HG03280 (cell line): ENCODE measurements around the gene NEMP2.
A peak's percentile ranks its signal among the peaks of the same experiment; 100 is the strongest.

Experiments used
- ATAC-seq: cut with Tn5 transposase; IDR thresholded peaks from one replicate; pipeline ENCODE4 v1.9.1; 2021; ENCODE audit warnings: mild to moderate bottlenecking, moderate library complexity; ENCODE audit not compliant: unreplicated experiment

NEMP2 gene

DNA sequence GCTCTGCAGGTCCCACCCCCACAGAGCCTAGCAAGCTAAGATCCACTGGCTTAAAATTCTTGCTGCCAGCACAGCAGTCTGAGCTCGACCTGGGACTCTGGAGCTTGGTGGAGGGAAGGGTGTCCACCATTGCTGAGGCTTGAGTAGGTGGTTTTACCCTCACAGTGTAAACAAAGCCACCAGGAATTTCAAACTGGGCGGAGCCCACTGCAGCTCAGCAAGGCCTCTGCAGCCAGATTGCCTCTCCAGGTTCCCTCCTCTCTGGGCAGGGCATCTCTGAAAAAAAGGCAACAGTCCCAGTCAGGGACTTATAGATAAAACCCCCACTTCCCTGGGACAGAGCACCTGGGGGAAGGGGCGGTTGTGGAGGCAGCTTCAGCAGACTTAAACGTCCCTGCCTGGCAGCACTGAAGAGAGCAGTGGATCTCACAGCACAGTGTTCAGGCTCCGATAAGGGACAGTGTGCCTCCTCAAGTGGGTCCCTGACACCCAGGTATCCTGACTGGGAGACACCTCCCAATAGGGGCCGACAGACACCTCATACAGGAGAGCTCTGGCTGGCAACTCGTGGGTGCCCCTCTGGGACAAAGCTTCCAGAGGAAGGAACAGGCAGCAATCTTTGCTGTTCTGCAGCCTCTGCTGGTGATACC is 20.0 kb upstream of the NEMP2 start:
- ATAC-seq: no peak

- ATAC-seq: no peak
Measured at GRCh38 chr2:190553254-190553653, 18.7 kb upstream of the NEMP2 start.

GRCh38 chr2:190551928-190552327 is 17.4 kb upstream of the NEMP2 start:
- ATAC-seq: peak; percentile 96

DNA sequence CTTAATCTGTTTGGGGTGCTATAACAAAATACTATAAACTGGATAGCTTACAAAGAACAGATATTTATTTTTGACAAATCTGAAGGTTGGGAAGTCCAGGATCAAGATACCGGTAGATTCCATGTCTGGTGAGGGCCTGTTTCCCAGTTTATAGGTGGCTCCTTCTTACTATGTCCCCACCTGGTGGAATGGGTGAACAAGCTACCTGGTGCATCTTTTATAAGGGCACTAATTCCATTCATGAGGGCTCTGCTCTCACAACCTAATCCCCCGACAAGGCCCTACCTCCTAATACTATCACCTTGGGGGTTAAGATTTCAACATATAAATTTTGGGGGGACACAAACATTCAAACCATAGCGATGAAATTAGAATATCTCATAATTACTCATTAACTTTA is 15.6 kb upstream of the NEMP2 start:
- no peak for ATAC-seq

- no peak for ATAC-seq
Measured at GRCh38 chr2:190547886-190548285, 13.4 kb upstream of the NEMP2 start.

DNA sequence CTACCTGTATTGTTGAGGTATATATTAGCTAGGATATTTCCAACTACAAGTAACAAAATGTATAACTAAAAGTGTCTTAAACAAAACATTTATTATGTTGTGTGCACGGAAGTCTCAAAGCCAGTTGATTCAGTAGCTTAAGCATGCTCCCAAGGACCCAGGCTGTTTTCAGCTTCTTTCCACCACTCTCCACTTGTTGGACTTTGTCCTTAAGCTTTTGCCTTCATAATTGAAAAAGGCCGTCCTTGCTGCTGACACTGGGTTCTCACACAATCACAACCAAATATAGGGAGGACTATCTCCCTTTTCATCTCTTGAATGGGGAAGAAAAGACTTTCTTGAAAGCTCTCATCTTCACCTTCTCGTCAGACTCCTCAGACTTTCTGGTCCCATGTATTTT is 12.2 kb upstream of the NEMP2 start:
- no peak for ATAC-seq

DNA sequence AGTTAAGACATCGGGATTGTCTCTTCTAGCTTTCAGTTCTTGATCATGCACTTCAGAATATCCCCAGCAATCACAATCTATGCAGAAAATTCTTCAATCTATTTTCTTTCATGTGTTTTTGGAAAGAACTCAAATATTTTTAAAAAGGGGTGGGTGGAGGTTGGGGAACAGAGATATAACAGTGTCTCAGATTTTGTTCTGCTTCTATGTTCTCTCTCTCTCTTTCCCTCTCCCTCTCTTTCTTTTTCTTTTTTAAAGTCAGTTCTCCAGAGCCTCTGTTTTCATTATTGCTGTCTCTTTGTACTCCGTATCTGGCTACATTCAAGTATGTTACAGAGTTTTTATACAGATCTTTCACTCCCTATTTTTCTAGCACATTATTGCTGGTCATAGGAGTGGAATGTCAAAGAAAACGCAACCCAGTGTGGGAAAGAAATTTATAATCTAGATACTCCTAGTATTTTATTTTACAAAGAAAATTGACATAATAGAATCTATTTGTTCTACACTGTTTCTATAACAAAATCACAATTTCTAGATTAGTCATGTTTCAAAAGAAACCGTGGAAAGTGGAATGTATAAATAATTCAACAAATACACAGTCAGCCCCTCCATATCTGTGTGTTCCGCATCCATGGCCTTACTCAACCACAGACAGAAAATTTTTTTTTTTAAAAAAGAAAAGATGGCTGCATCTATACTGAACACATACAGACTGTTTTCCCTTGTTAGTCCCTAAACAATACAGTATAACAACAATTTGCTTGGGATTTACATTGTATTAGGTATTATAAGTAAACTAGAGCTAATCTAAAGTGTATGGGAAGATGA is 11.2 kb upstream of the NEMP2 start:
- ATAC-seq: no peak

DNA sequence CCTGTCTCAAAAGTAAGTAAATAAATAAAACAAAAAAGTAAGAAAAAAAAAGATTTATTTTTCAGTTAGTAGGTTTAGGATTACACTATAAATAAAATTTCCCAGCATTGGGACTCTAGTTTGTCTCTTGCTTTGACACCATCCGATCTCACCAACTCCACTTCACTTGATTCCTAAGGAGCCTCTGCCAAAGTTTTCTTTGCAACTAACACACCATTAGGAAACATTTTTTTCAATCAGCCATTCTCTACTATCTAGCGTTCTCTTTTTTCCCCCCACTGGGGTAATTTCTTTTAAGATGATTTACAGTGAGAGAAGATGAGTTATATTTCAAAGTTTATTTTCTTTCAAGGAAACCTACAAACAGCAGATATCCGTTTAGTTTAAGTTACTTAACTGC is 10.6 kb upstream of the NEMP2 start:
- ATAC-seq: no peak

GRCh38 chr2:190540048-190540447 is 5.5 kb upstream of the NEMP2 start:
- ATAC-seq: no peak

DNA sequence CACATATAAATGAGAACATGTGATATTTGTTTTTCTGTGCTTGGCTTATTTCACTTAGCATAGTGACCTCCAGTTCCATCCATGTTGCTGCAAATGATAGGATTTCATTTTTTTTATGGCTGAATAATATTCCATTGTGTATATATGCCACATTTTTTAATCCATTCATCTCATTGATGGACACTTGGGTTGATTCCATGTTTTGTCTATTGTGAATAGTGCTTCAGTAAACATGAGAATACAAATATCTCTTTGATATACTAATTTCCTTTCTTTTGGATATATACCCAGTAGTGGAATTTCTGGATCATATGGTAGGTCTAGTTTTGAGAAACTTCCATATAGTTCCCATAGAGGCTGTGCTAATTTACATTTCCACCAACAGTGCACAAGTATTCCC is 3.7 kb upstream of the NEMP2 start:
- no peak for ATAC-seq

GRCh38 chr2:190537765-190538164 is 3.2 kb upstream of the NEMP2 start:
- ATAC-seq: no peak

- no peak for ATAC-seq
Measured at GRCh38 chr2:190535586-190535985, 1.1 kb upstream of the NEMP2 start.

DNA sequence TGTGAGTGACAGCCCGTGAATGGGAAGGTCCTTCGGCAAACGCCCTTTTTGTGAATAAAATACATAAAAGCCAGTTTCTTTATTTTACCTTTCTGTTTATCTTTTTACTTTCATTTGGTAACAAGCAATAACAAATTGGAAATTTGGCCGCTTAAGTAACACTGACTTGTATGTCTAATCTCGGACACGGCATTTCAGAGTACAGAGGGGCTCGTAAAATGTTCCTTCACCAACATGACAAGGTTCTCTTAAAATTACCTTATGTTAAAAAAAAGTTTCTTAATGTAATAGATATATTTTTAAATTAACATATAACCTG is 558 bp upstream of the NEMP2 start:
- no peak for ATAC-seq

DNA sequence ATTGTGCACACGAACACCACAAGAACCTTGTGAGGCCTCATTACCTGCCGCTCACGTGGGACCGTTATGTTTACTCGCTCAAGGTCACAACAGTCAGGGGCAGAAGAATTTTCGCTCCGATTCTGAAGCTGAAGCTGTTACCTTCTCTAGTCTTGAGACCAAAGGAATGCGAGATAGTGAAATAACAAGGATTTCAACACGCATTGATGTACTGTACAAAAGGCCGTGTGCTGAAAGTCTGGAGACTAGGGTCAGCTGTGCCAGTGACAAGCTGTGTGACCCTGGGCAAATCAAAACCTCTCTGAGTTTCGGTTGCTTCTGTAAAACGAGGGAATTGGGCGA is 583 bp downstream of the NEMP2 start:
- peak; percentile 30 for ATAC-seq

DNA sequence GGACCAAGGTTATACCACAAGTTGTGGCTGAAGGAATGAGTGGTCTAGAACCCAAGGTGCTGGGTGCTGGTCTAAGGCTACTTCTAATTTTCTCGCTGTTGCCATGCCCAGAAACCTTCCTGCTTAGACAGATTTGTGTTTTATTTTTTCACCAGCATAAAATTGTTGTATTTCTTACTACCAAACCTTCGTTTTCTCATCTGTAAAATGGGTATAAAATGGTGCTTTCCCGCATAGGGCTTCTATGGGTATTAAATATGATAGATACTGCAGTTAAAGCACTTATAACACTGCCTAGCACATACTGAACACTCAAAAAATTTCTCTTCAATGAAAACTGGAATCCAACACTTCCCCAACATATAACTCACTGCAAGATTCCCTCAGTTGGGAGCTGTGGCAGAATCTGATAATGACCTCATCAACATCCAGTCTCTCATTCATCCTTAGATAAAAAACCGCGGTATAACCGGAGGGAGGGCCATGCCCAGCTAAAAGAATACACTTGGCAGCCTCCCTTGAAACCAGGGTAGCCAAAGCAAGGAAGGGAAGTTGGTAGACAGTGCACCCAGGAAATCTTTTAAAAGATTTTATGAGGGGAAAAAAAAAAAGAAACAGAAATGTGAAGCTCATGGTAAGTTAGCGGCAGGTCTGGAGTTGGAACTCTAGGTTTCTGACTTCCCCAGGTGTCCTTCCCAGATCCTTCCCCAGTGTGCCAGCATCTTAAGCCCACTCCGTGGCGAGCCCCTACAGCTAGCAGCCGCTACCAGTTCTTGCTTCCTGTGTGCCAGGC is 1.2 kb downstream of the NEMP2 start:
- ATAC-seq: no peak

DNA sequence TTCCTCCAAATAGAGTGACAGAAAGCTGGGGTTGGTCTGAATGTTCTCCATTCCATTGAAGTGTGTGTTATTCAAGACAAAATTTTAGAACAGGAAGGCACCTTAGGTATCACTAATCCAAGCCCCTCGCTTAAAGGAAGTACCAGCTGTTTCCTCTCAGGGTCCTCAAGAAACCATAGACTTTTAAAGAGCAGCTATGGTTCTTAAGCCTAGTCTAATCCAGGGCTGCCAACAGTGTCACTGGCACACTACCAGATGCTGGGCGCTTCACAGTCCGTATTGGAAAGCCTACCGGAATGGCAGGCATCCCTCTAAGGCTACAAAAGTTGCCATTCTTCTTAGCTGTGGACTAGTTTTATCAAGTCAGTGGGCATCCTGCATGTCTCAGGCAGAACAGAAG is 1.9 kb downstream of the NEMP2 start:
- no peak for ATAC-seq

- ATAC-seq: no peak
Measured at GRCh38 chr2:190530248-190530900, 4.1 kb downstream of the NEMP2 start.

GRCh38 chr2:190529486-190530247 is 4.9 kb downstream of the NEMP2 start:
- no peak for ATAC-seq

DNA sequence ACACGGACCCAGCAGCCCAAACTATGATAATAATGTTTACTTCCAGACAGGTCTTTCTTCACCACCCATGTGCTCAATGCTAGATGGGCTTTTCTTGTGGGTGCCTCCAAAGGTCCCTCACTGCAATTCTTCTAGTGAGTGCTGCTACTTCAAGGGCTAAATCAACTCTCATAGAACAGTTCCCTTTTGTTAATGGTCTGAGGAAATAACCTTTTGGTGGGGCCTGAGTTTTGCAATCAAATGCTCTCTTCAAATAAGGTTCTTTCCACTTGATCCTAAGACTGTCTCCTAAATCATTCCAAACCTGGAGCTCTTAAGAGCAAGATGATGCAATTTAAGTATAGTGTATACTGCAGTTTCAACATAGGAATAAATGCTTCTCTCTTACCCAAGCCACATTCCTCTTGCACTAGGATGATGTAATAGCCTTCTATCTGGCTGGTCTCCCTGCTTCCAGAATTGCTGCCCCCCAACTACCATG is 6.0 kb downstream of the NEMP2 start:
- ATAC-seq: no peak

DNA sequence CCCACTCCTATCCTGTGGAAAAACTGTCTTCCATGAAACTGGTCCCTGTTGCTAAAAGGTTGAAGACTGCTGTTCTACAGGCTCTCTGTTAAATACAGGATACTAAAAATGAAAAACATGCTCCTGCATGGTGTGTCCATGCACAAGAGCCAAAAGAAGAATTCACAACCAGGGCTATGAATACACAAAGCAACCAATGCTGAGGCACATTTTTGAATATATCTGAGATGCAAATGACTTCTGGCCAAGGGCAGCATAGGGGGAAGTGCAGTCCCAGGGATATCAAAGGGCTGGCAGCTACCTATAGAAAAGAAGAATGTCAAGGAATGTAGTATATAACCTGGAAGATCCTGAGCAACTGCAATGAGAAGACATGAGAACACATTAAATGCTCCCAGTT is 6.6 kb downstream of the NEMP2 start:
- no peak for ATAC-seq

GRCh38 chr2:190527214-190527613 is 7.3 kb downstream of the NEMP2 start:
- no peak for ATAC-seq
